NCI-H446 treated with DMSO at 0.1 percent for 48 hours (cell line): ENCODE measurements around the gene UCK2.
A peak's percentile ranks its signal among the peaks of the same experiment; 100 is the strongest.
"Not testable (repeated sequence)": the region's sequence is repeated elsewhere in the genome, so short reads cannot be mapped to it uniquely, and the experiment has no call there.

Experiments
- DNase-seq: peaks from one replicate; lab custom pipeline; 2025; lab: John Stamatoyannopoulos, UW

UCK2 gene

GRCh38 chr1:165827268-165828102, at the start of gene UCK2:
Gene UCK2, plus strand, starts transcription at chr1:165827614. Its CDS starts 220 bp downstream, at chr1:165827834.
- peak; percentile 65 for DNase-seq

DNA sequence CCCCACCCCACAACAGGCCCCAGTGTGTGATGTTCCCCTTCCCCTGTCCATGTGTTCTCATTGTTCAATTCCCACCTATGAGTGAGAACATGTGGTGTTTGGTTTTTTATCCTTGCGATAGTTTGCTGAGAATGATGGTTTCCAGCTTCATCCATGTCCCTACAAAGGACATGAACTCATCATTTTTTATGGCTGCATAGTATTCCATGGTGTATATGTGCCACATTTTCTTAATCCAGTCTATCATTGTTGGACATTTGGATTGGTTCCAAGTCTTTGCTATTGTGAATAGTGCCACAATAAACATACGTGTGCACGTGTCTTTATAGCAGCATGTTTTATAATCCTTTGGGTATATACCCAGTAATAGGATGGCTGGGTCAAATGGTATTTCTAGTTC, 49.2 kb upstream of the UCK2 start:
- not testable (repeated sequence) for DNase-seq

GRCh38 chr1:165783519-165783918, 43.9 kb upstream of the UCK2 start:
- not testable (repeated sequence) for DNase-seq

- no peak for DNase-seq
Observed at GRCh38 chr1:165787741-165788140, 39.7 kb upstream of the UCK2 start.

DNA sequence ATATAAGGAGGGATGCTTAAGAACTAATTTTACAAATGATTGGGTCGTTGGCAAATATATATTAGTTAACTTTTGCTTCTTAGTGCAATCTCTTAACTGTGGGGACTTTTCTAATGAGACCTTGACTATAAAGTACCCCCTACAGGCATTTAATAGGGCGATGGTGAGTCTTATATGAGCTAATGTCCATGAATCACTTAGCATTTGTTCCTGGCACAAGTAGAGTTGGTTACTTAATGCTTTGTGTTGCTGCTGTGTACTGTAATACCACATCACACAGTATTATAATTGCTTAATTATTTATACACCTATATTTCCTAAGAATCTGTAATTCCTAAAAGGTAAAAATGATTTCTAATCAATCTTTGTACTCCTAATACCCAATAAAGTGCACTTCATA, 33.5 kb upstream of the UCK2 start:
- DNase-seq: no peak

- DNase-seq: no peak
Observed at GRCh38 chr1:165795894-165796293, 31.5 kb upstream of the UCK2 start.

GRCh38 chr1:165799387-165799786, 28.0 kb upstream of the UCK2 start:
- DNase-seq: no peak

GRCh38 chr1:165804513-165804912, 22.9 kb upstream of the UCK2 start:
- not testable (repeated sequence) for DNase-seq

DNA sequence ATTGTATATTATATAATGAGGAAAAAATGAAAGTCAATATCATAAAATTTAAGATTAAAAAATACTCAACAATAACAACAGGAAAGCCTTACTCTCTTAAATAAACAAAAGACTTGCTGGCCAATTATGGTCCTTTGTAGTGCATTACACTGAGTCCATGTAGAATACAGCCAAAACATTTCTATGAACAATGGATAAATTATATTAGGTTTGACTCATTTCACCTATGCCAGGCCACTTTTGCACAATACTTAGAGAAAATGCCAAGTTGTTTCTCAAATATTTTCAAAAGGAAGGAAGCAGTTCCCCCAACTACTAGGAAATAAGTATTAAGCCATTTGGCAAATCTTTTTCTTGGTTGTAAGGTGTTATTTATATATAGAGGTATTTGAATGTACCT, 19.8 kb upstream of the UCK2 start:
- no peak for DNase-seq

GRCh38 chr1:165815725-165816124, 11.7 kb upstream of the UCK2 start:
- DNase-seq: no peak

- DNase-seq: no peak
Observed at GRCh38 chr1:165816157-165816556, 11.3 kb upstream of the UCK2 start.

DNA sequence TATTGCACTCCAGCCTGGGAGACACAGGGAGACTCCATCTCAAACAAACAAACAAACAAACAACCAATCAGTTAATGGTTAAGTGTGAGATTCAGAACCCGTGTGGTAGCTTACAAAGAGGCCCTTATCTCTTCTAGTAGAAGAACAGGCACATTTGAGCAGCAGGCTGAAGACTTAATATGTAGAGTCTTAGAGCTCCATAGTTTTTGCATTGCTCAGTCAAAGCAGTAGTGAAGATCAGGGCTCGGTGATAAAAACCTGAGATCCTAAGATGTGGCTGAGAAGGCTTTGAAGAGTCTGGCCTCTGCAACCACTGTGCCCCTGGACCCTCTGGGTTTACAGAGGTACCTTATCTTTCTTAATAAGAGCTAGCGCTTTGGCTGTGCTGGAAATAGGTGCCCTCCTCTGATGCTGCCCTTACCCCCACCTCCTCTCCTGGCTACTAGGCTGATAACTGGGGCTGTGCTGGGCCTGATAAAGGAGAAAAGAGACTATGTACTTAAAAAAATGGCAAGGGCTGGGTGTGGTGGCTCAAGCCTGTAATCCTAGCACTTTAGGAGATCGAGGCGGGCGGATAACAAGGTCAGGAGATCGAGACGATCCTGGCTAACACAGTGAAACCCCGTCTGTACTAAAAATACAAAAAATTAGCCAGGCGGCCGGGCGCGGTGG, 10.5 kb upstream of the UCK2 start:
- DNase-seq: no peak

DNA sequence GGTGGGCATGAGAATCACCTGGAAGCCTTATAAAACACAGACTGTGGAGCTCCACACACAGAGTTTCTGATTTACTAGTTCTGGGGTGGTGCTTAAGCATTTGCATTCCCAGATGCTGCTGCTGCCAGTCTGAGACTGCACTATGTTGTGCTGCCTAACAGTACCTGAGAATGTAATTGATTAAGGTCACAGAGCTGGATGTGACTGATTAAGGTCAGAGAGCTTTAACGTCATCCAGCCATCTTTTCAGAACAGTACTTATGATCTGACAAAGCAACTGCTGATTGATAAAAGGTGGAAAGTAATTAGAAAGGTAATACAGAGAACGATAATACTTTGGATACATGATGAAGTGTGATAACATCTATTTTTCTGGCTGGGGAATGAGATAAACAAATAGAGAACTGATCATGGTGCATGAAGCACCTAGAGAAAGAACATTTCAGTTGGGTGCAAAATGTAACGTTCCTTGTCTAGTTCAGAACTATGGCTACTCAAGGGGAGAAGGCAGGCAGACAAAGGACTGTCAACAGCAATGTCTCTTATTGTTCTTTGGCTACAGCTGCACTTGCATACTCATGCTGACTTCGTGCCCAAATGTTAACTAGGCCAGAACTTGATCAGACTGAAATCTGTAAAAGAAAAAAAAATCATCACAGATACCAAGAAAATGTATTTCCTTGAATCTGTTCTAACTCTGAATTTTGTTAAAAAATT, 3.7 kb upstream of the UCK2 start:
- no peak for DNase-seq

- no peak for DNase-seq
Observed at GRCh38 chr1:165824269-165824643, 3.2 kb upstream of the UCK2 start.

- no peak for DNase-seq
Observed at GRCh38 chr1:165826565-165827267, 698 bp upstream of the UCK2 start.

- peak; percentile 39 for DNase-seq
Observed at GRCh38 chr1:165828103-165828668, 772 bp downstream of the UCK2 start.

DNA sequence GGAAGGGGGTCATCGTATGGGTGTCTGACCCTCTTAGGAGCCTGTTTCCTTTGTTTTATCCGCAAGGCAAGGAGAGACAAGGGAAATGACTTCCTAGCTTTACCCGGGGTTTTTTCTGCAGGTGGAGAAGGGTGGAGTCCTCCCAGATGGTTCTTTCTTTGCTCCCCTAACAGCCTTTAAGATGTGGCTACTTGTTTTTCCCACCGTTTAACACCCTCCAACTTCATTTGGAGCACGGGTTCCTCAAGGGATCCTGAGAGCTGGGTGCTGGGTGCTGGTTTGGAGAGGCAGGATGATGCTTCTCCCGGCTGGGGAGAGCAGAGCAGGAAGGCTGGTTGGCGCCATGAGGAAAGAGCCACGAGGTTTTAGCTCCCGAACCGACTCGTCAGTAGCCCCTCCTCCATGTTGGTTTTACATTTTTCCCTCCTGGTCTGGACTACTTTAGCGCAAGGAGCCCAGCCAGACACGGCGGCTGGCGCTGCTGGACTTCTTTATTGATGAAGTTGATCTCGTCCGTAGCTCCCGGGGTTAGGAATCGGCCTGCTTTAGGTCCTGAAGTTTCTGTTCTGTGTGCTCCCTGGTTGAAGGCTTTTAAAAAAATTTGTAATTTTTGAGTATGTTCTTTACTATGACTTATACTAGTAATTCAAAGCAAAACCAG, 1.4 kb downstream of the UCK2 start:
- peak; percentile 84 for DNase-seq

DNA sequence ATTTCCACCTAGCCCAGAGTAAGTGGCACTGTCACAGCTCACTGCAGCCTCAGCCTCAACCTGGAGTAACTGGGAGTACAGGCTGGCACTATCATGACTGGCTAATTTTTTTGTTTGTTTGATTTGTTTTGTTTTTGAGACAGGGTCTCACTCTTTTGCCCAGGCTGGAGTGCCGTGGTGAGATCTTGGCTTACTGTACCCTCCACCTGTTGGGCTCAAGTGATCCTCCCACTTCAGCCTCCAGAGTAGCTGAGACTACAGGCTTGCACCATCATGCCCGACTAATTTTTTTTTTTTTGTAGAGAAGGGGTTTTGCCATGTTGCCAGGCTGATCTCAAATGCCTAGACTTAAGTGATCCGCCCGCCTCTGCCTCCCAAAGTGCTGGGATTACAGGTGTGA, 2.5 kb downstream of the UCK2 start:
- DNase-seq: no peak

- DNase-seq: no peak
Observed at GRCh38 chr1:165831146-165831545, 3.7 kb downstream of the UCK2 start.

DNA sequence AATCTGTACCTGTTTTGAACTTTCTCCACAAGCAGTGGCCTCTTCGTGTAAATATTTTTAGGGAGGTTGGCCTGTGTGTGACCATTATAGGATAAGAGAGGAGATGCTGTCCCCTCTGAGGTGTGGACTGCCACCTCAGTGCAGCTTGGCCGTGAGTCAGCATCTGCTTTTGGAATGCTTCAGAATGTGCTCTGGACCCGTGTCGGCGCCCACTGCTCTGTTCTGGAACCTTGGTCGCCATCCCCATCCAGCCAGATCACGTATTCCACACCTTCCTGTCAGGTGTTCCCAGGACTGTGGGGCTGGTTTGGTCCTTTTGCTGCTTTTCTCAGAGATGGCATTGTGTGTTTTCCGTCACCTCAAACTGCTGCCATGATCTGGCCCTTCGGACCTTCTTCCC, 5.5 kb downstream of the UCK2 start:
- no peak for DNase-seq

GRCh38 chr1:165833358-165833757, 5.9 kb downstream of the UCK2 start:
- DNase-seq: no peak
